CD4-positive, CD25-positive, alpha-beta regulatory T cell (primary cell): ENCODE results near the gene PARP1. TPM values are rescaled to one million over a fixed set of nuclear protein-coding genes. Genes with fewer than 3 reads are reported as not detected.
"Not testable (repeated sequence)": the region's sequence is repeated elsewhere in the genome, so short reads cannot be mapped to it uniquely, and the experiment has no call there.

Source experiments
- ATAC-seq, 2 donors: fragments of 150-1000 bp; cut with Tn5 transposase; one replicate each; pipeline ENCODE4 v1.10.0; 2021; ENCODE audit warnings: low read depth in 2 of 2, moderate number of reproducible peaks in 2 of 2, moderate library complexity in 1 of 2
- DNase-seq, 3 donors: peaks; one replicate each; pipeline versions ENCODE4 v3.0.0 to v3.0.0-alpha.2; 2012 to 2022; ENCODE audit warnings: mixed read lengths in 1 of 3
- H3K27ac ChIP-seq: one replicate; pipeline ENCODE4 v1.7.0; 2013; ENCODE audit warnings: mild to moderate bottlenecking, low read length; ENCODE audit not compliant: insufficient read depth, poor library complexity, severe bottlenecking
- H3K27me3 ChIP-seq: one replicate; pipeline ENCODE4 v1.7.0; 2013; ENCODE audit warnings: low read length; ENCODE audit not compliant: control insufficient read depth, insufficient read depth
- H3K36me3 ChIP-seq: one replicate; pipeline ENCODE4 v1.7.0; 2013; ENCODE audit warnings: mild to moderate bottlenecking, low read length, moderate library complexity; ENCODE audit not compliant: control insufficient read depth, insufficient read depth
- H3K4me1 ChIP-seq: 2 replicates; pipeline ENCODE4 v1.7.0; 2013; ENCODE audit warnings: mild to moderate bottlenecking, low read length; ENCODE audit not compliant: insufficient read depth, control insufficient read depth, poor library complexity, severe bottlenecking
- H3K4me3 ChIP-seq: one replicate; pipeline ENCODE4 v1.7.0; 2013; ENCODE audit warnings: low read depth, mild to moderate bottlenecking, low read length, moderate library complexity
- H3K9me3 ChIP-seq, 2 experiments: 1 replicate in 1 of 2; 2 replicates in 1 of 2; pipeline ENCODE4 v1.7.0; 2013; ENCODE audit warnings: low read length in 2 of 2, mild to moderate bottlenecking in 1 of 2, moderate library complexity in 1 of 2; ENCODE audit not compliant: control insufficient read depth in 2 of 2
- H3K27ac Mint-ChIP-seq, 3 donors: one replicate each; pipeline ENCODE4 v1.8.0; 2020 to 2022; ENCODE audit warnings: mild to moderate bottlenecking in 3 of 3, mixed read lengths in 3 of 3, moderate library complexity in 2 of 3
- H3K27me3 Mint-ChIP-seq: one replicate; pipeline ENCODE4 v1.8.0; 2022; ENCODE audit warnings: mild to moderate bottlenecking, mixed read lengths
- H3K36me3 Mint-ChIP-seq: one replicate; pipeline ENCODE4 v1.8.0; 2020; ENCODE audit warnings: mixed read lengths
- H3K4me1 Mint-ChIP-seq, 4 donors: one replicate each; pipeline ENCODE4 v1.8.0; 2020 to 2022; ENCODE audit warnings: mixed read lengths in 4 of 4, mild to moderate bottlenecking in 1 of 4
- H3K4me3 Mint-ChIP-seq, 4 donors: one replicate each; pipeline ENCODE4 v1.8.0; 2020 to 2022; ENCODE audit warnings: mild to moderate bottlenecking in 4 of 4, mixed read lengths in 4 of 4, moderate library complexity in 3 of 4
- H3K9me3 Mint-ChIP-seq, 7 donors: one replicate each; pipeline ENCODE4 v1.8.0; 2020 to 2022; ENCODE audit warnings: mixed read lengths in 7 of 7, mild to moderate bottlenecking in 3 of 7, moderate library complexity in 2 of 7
- polyA plus RNA-seq, 4 donors: library from polyadenylated mRNA; unstranded; fragments of 300-500 nt; fragmentation: Illumina TruSeq; gene quantifications; one replicate each; pipeline ENCODE4 v1.2.3, GENCODE V29; 2021
- total RNA-seq: library from RNA; stranded (reverse); gene quantifications from one replicate; pipeline ENCODE4 v1.2.3, GENCODE V29; 2022

PARP1 gene
- total and polyA plus RNA-seq, 5 donors from 2014 or later: 99.1 to 129 (median 108) TPM

GRCh38 chr1:226351709-226352108, 56.2 kb downstream of the PARP1 start:
- Mint-ChIP-seq H3K4me3 (no peak overlapping the region), H3K4me1 (no peaks in the 10 kb centered on the region), H3K36me3 (peaks cover 5% of the 10 kb centered on the region), H3K9me3 (no peaks in the 10 kb centered on the region), H3K27ac (no peak overlapping the region), H3K27me3 (no peaks in the 10 kb centered on the region)
- DNase-seq (no peak), ATAC-seq (no peak)
- Histone ChIP-seq H3K9me3 (no peaks in the 10 kb centered on the region), H3K27me3 (no peaks in the 10 kb centered on the region), H3K27ac (no peak overlapping the region), H3K36me3 (no peaks in the 10 kb centered on the region), H3K4me3 (no peak overlapping the region), H3K4me1 (no peaks in the 10 kb centered on the region)

GRCh38 chr1:226350519-226350865, 57.4 kb downstream of the PARP1 start:
- H3K27me3 ChIP-seq: no peaks in the 10 kb centered on the region
- DNase-seq: no peak
- no peak overlapping the region for H3K4me3 ChIP-seq
- Mint-ChIP-seq H3K27ac (peak overlapping the region in 1 of 3 donors; percentile 51), H3K27me3 (no peaks in the 10 kb centered on the region), H3K36me3 (peaks cover 3% of the 10 kb centered on the region), H3K4me3 (no peak overlapping the region), H3K4me1 (no peaks in the 10 kb centered on the region), H3K9me3 (no peaks in the 10 kb centered on the region)
- no peaks in the 10 kb centered on the region for H3K4me1 ChIP-seq
- no peak for ATAC-seq
- H3K27ac ChIP-seq: no peak overlapping the region
- H3K36me3 ChIP-seq: no peaks in the 10 kb centered on the region
- no peaks in the 10 kb centered on the region for H3K9me3 ChIP-seq

- H3K36me3 Mint-ChIP-seq: no peaks in the 10 kb centered on the region
- no peak for ATAC-seq
- no peak overlapping the region for H3K27ac ChIP-seq
Measured at GRCh38 chr1:226349801-226350518, 57.9 kb downstream of the PARP1 start.

GRCh38 chr1:226349081-226349480, 58.8 kb downstream of the PARP1 start:
- no peaks in the 10 kb centered on the region for H3K27me3 Mint-ChIP-seq
- no peaks in the 10 kb centered on the region for H3K36me3 Mint-ChIP-seq
- Histone ChIP-seq H3K27ac (no peak overlapping the region), H3K36me3 (no peaks in the 10 kb centered on the region), H3K9me3 (no peaks in the 10 kb centered on the region), H3K4me3 (no peak overlapping the region), H3K4me1 (no peaks in the 10 kb centered on the region), H3K27me3 (no peaks in the 10 kb centered on the region)
- no peaks in the 10 kb centered on the region for H3K4me1 Mint-ChIP-seq
- H3K27ac Mint-ChIP-seq: peak overlapping the region in 1 of 3 donors; percentile 32
- H3K9me3 Mint-ChIP-seq: no peaks in the 10 kb centered on the region
- DNase-seq (no peak), ATAC-seq (no peak)
- H3K4me3 Mint-ChIP-seq: no peak overlapping the region

More at GRCh38 chr1:226349801-226350518, 57.9 kb downstream of the PARP1 start:
- no peaks in the 10 kb centered on the region for H3K9me3 Mint-ChIP-seq
- H3K9me3 ChIP-seq: no peaks in the 10 kb centered on the region
- no peaks in the 10 kb centered on the region for H3K27me3 ChIP-seq
- H3K27ac Mint-ChIP-seq: no peak overlapping the region
- no peak for DNase-seq
- no peaks in the 10 kb centered on the region for H3K4me1 ChIP-seq
- no peaks in the 10 kb centered on the region for H3K36me3 ChIP-seq
- H3K4me3 Mint-ChIP-seq: no peak overlapping the region
- H3K27me3 Mint-ChIP-seq: no peaks in the 10 kb centered on the region
- no peak overlapping the region for H3K4me3 ChIP-seq
- H3K4me1 Mint-ChIP-seq: no peaks in the 10 kb centered on the region

- H3K27ac Mint-ChIP-seq: no peak overlapping the region
- Histone ChIP-seq H3K4me3 (no peak overlapping the region), H3K27me3 (no peaks in the 10 kb centered on the region), H3K4me1 (no peaks in the 10 kb centered on the region), H3K36me3 (no peaks in the 10 kb centered on the region), H3K9me3 (no peaks in the 10 kb centered on the region), H3K27ac (no peak overlapping the region)
- H3K4me1 Mint-ChIP-seq: no peaks in the 10 kb centered on the region
- peaks cover 5% of the 10 kb centered on the region for H3K27me3 Mint-ChIP-seq
- peaks cover 8% of the 10 kb centered on the region for H3K36me3 Mint-ChIP-seq
- DNase-seq (no peak), ATAC-seq (no peak)
- H3K9me3 Mint-ChIP-seq: peaks cover 0 to 12% (median 2%) of the 10 kb centered on the region in 7 donors
- H3K4me3 Mint-ChIP-seq: no peak overlapping the region
Measured at GRCh38 chr1:226344441-226345259, 63.2 kb downstream of the PARP1 start.

GRCh38 chr1:226342656-226343055, 65.2 kb downstream of the PARP1 start:
- peaks cover 8% of the 10 kb centered on the region for H3K36me3 Mint-ChIP-seq
- DNase-seq (no peak), ATAC-seq (no peak)
- H3K9me3 ChIP-seq: no peaks in the 10 kb centered on the region
- no peaks in the 10 kb centered on the region for H3K36me3 ChIP-seq
- H3K4me1 Mint-ChIP-seq: peaks cover 0 to 1% (median under 1%) of the 10 kb centered on the region in 4 donors
- no peak overlapping the region for H3K27ac ChIP-seq
- H3K4me1 ChIP-seq: no peaks in the 10 kb centered on the region
- H3K27me3 Mint-ChIP-seq: peaks cover 5% of the 10 kb centered on the region
- peaks cover 0 to 12% (median 2%) of the 10 kb centered on the region in 7 donors for H3K9me3 Mint-ChIP-seq
- no peak overlapping the region for H3K4me3 ChIP-seq
- no peak overlapping the region for H3K27ac Mint-ChIP-seq
- H3K4me3 Mint-ChIP-seq: no peak overlapping the region
- no peaks in the 10 kb centered on the region for H3K27me3 ChIP-seq

GRCh38 chr1:226340111-226340510, 67.8 kb downstream of the PARP1 start:
- not testable (repeated sequence) for H3K27me3 Mint-ChIP-seq, H3K27ac Mint-ChIP-seq, H3K27ac ChIP-seq, H3K4me1 Mint-ChIP-seq, ATAC-seq, DNase-seq, H3K9me3 ChIP-seq, H3K36me3 Mint-ChIP-seq, H3K4me3 Mint-ChIP-seq, H3K4me3 ChIP-seq, H3K36me3 ChIP-seq, H3K4me1 ChIP-seq, H3K27me3 ChIP-seq
- H3K9me3 Mint-ChIP-seq: peaks cover 0 to 12% (median 2%) of the 10 kb centered on the region in 7 donors
